ENCODE measurements around the gene SELENOO.

SELENOO gene

GRCh38 chr22:50179937-50180726 lies 20.7 kb upstream of the SELENOO start:
- no peak overlapping the region for H3K27ac ChIP-seq (ENCODE audit: poor library complexity, severe bottlenecking)
- peak; percentile 52 for DNase-seq (ENCODE audit: low spot score)
- H3K4me1 ChIP-seq (ENCODE audit: insufficient read depth, poor library complexity, severe bottlenecking), result no peaks in the 10 kb centered on the region
- no peaks in the 10 kb centered on the region for H3K36me3 ChIP-seq (ENCODE audit: low read depth)
- H3K27me3 ChIP-seq (ENCODE audit: insufficient read depth, poor library complexity, severe bottlenecking), result no peaks in the 10 kb centered on the region
- ATAC-seq (ENCODE audit: low read depth), result no peak
- no peak overlapping the region for H3K4me3 ChIP-seq (ENCODE audit: severe bottlenecking)
- H3K9me3 ChIP-seq (ENCODE audit: severe bottlenecking), result no peaks in the 10 kb centered on the region
- no peak for TF ChIP-seq CTCF (IDR thresholded peaks at IDR 0.05; ENCODE audit: poor library complexity, severe bottlenecking)

GRCh38 chr22:50180727-50181521 lies 19.9 kb upstream of the SELENOO start:
- H3K4me1 ChIP-seq (ENCODE audit: insufficient read depth, poor library complexity, severe bottlenecking), result no peaks in the 10 kb centered on the region
- no peak overlapping the region for H3K27ac ChIP-seq (ENCODE audit: poor library complexity, severe bottlenecking)
- H3K4me3 ChIP-seq (ENCODE audit: severe bottlenecking), result no peak overlapping the region
- H3K27me3 ChIP-seq (ENCODE audit: insufficient read depth, poor library complexity, severe bottlenecking), result no peaks in the 10 kb centered on the region
- no peaks in the 10 kb centered on the region for H3K36me3 ChIP-seq (ENCODE audit: low read depth)
- TF ChIP-seq CTCF (IDR thresholded peaks at IDR 0.05; ENCODE audit: poor library complexity, severe bottlenecking), result no peak
- ATAC-seq (ENCODE audit: low read depth), result no peak
- DNase-seq (ENCODE audit: low spot score), result peak; percentile 42
- no peaks in the 10 kb centered on the region for H3K9me3 ChIP-seq (ENCODE audit: severe bottlenecking)

- H3K4me1 ChIP-seq (ENCODE audit: insufficient read depth, poor library complexity, severe bottlenecking), result peaks cover 3% of the 10 kb centered on the region
- no peaks in the 10 kb centered on the region for H3K9me3 ChIP-seq (ENCODE audit: severe bottlenecking)
- TF ChIP-seq CTCF (IDR thresholded peaks at IDR 0.05; ENCODE audit: poor library complexity, severe bottlenecking), result no peak
- DNase-seq (ENCODE audit: low spot score) (no peak), ATAC-seq (ENCODE audit: low read depth) (peak; percentile 10; the same call in 1 of the 3 replicates)
- 0 out of 2 replicates have a peak, but pooled peaks cover 2% of the 10 kb centered on the region for H3K36me3 ChIP-seq (ENCODE audit: low read depth)
- H3K27me3 ChIP-seq (ENCODE audit: insufficient read depth, poor library complexity, severe bottlenecking), result no peaks in the 10 kb centered on the region
- H3K4me3 ChIP-seq (ENCODE audit: severe bottlenecking), result no peak overlapping the region
- no peak overlapping the region for H3K27ac ChIP-seq (ENCODE audit: poor library complexity, severe bottlenecking)
These were observed 18.4 kb upstream of the SELENOO start for GRCh38 chr22:50182176-50183081.

GRCh38 chr22:50183141-50183971 lies 17.5 kb upstream of the SELENOO start:
- no peaks in the 10 kb centered on the region for H3K9me3 ChIP-seq (ENCODE audit: severe bottlenecking)
- H3K4me3 ChIP-seq (ENCODE audit: severe bottlenecking), result no peak overlapping the region
- H3K36me3 ChIP-seq (ENCODE audit: low read depth), result peaks cover 6% of the 10 kb centered on the region; the same call in 1 of the 2 replicates
- TF ChIP-seq CTCF (IDR thresholded peaks at IDR 0.05; ENCODE audit: poor library complexity, severe bottlenecking), result no peak
- peaks cover 4% of the 10 kb centered on the region for H3K4me1 ChIP-seq (ENCODE audit: insufficient read depth, poor library complexity, severe bottlenecking)
- ATAC-seq (ENCODE audit: low read depth) (no peak), DNase-seq (ENCODE audit: low spot score) (no peak)
- no peaks in the 10 kb centered on the region for H3K27me3 ChIP-seq (ENCODE audit: insufficient read depth, poor library complexity, severe bottlenecking)
- H3K27ac ChIP-seq (ENCODE audit: poor library complexity, severe bottlenecking), result no peak overlapping the region
